ENCODE data around the gene IMMP2L.

IMMP2L gene

GRCh38 chr7:110987127-110987693, 575.1 kb downstream of the IMMP2L start:
- DNase-seq (ENCODE audit: extremely low read depth, insufficient read length): no peak
- H3K36me3 ChIP-seq (ENCODE audit: control insufficient read depth, insufficient read depth, low read length): no peaks in the 10 kb centered on the region
- no peak for TF ChIP-seq CTCF (IDR thresholded peaks at IDR 0.05; ENCODE audit: insufficient read depth, low read length, poor library complexity, severe bottlenecking)
- H3K27me3 ChIP-seq (replicated peaks; ENCODE audit: control insufficient read depth, insufficient read depth, low read length): no peaks in the 10 kb centered on the region
- H3K4me3 ChIP-seq (replicated peaks; ENCODE audit: low read depth, low read length): no peak overlapping the region

GRCh38 chr7:110983822-110984456, 578.4 kb downstream of the IMMP2L start:
- H3K27me3 ChIP-seq (replicated peaks; ENCODE audit: control insufficient read depth, insufficient read depth, low read length): no peaks in the 10 kb centered on the region
- no peak for DNase-seq (ENCODE audit: extremely low read depth, insufficient read length)
- TF ChIP-seq CTCF (IDR thresholded peaks at IDR 0.05; ENCODE audit: insufficient read depth, low read length, poor library complexity, severe bottlenecking): no peak
- H3K4me3 ChIP-seq (replicated peaks; ENCODE audit: low read depth, low read length): no peak overlapping the region
- H3K36me3 ChIP-seq (ENCODE audit: control insufficient read depth, insufficient read depth, low read length): no peaks in the 10 kb centered on the region

- Histone ChIP-seq H3K4me3 (replicated peaks; ENCODE audit: low read depth, low read length) (no peak overlapping the region), H3K36me3 (ENCODE audit: control insufficient read depth, insufficient read depth, low read length) (no peaks in the 10 kb centered on the region), H3K27me3 (replicated peaks; ENCODE audit: control insufficient read depth, insufficient read depth, low read length) (no peaks in the 10 kb centered on the region)
- no peak for DNase-seq (ENCODE audit: extremely low read depth, insufficient read length)
- no peak for TF ChIP-seq CTCF (IDR thresholded peaks at IDR 0.05; ENCODE audit: insufficient read depth, low read length, poor library complexity, severe bottlenecking)
Observed at GRCh38 chr7:110977127-110977737, 585.1 kb downstream of the IMMP2L start.

GRCh38 chr7:110975486-110975885, 586.8 kb downstream of the IMMP2L start:
- no peaks in the 10 kb centered on the region for H3K36me3 ChIP-seq (ENCODE audit: control insufficient read depth, insufficient read depth, low read length)
- no peak for TF ChIP-seq CTCF (IDR thresholded peaks at IDR 0.05; ENCODE audit: insufficient read depth, low read length, poor library complexity, severe bottlenecking)

GRCh38 chr7:110974441-110974840, 587.9 kb downstream of the IMMP2L start:
- H3K4me3 ChIP-seq (replicated peaks; ENCODE audit: low read depth, low read length): no peak overlapping the region
- H3K36me3 ChIP-seq (ENCODE audit: control insufficient read depth, insufficient read depth, low read length): no peaks in the 10 kb centered on the region
- no peaks in the 10 kb centered on the region for H3K27me3 ChIP-seq (replicated peaks; ENCODE audit: control insufficient read depth, insufficient read depth, low read length)
- no peak for TF ChIP-seq CTCF (IDR thresholded peaks at IDR 0.05; ENCODE audit: insufficient read depth, low read length, poor library complexity, severe bottlenecking)
- DNase-seq (ENCODE audit: extremely low read depth, insufficient read length): no peak

More at GRCh38 chr7:110975486-110975885, 586.8 kb downstream of the IMMP2L start:
- DNase-seq (ENCODE audit: extremely low read depth, insufficient read length): no peak
- H3K4me3 ChIP-seq (replicated peaks; ENCODE audit: low read depth, low read length): no peak overlapping the region
- no peaks in the 10 kb centered on the region for H3K27me3 ChIP-seq (replicated peaks; ENCODE audit: control insufficient read depth, insufficient read depth, low read length)

Measured in GM06990 (cell line).